Stomach smooth muscle (tissue), 2 donors: Measurements from ENCODE around the gene GARRE1.
"Not testable (repeated sequence)": the region's sequence is repeated elsewhere in the genome, so short reads cannot be mapped to it uniquely, and the experiment has no call there.

Experiments used
- H3K27ac ChIP-seq: one replicate; pipeline ENCODE4 v1.7.0; 2013; ENCODE audit warnings: mild to moderate bottlenecking, low read length, inconsistent platforms
- H3K27me3 ChIP-seq, 2 donors: one replicate each; pipeline ENCODE4 v1.7.0; 2013; ENCODE audit warnings: low read length in 2 of 2; ENCODE audit not compliant: insufficient read depth in 2 of 2, control insufficient read depth in 1 of 2
- H3K36me3 ChIP-seq, 2 donors: one replicate each; pipeline ENCODE4 v1.7.0; 2013; ENCODE audit warnings: low read length in 2 of 2; ENCODE audit not compliant: control insufficient read depth in 2 of 2, insufficient read depth in 2 of 2
- H3K4me1 ChIP-seq: one replicate; pipeline ENCODE4 v1.7.0; 2013; ENCODE audit warnings: low read length; ENCODE audit not compliant: control insufficient read depth, insufficient read depth
- H3K4me3 ChIP-seq, 2 donors: one replicate each; pipeline ENCODE4 v1.7.0; 2013; ENCODE audit warnings: low read length in 2 of 2
- H3K9ac ChIP-seq, 2 donors: one replicate each; pipeline ENCODE4 v1.7.0; 2013; ENCODE audit warnings: low read length in 2 of 2, mild to moderate bottlenecking in 1 of 2
- H3K9me3 ChIP-seq, 2 donors: one replicate each; pipeline ENCODE4 v1.7.0; 2013; ENCODE audit warnings: low read length in 2 of 2; ENCODE audit not compliant: control insufficient read depth in 2 of 2
- donor health status: healthy.
- donor health status: Pancreatic carcinoma.

The GARRE1 gene

DNA sequence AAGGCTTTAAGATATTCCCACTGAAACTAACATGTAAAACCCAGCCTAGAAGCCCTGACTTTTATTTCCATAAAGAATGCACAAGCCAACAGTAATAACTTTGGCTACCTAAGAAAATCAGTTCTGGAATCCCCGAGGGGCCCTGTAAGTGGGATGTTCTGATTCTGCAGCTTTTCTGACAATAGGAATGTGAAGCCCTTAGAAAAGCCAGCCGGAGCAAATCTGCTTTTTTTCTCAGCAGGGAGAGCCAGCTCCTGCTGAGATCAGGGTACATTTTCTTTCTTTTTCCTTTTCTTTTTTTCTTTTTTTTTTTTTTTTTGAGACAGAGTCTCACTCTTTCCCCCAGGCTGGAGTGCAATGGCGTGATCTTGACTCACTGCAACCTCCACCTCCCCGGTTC lies 8.0 kb upstream of the GARRE1 start:
- no peak overlapping the region for H3K9ac ChIP-seq
- no peaks in the 10 kb centered on the region for H3K9me3 ChIP-seq
- no peak overlapping the region for H3K27ac ChIP-seq
- H3K36me3 ChIP-seq: no peaks in the 10 kb centered on the region
- no peak overlapping the region for H3K4me3 ChIP-seq
- no peaks in the 10 kb centered on the region for H3K27me3 ChIP-seq
- H3K4me1 ChIP-seq: no peaks in the 10 kb centered on the region

DNA sequence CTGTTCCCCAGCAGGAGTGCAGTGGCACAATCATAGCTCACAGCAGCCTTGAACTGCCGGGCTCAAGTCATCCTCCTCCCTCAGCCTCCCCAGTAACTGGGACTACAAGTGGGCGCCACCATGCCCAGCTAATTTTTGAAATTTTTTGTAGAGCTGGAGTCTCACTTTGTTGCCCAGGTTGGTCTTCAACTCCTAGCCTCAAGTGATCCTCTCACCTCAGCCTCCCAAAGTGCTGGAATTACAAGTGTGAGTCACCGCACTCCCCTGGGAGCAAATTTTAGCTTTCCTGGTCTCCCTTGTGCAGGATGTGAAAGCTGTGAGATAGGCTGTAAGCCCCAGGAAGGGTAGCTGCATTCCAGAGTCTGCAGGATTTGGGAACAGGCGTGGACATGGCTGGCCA lies 5.4 kb upstream of the GARRE1 start:
- H3K36me3 ChIP-seq: no peaks in the 10 kb centered on the region
- no peaks in the 10 kb centered on the region for H3K27me3 ChIP-seq
- H3K27ac ChIP-seq: no peak overlapping the region
- H3K9me3 ChIP-seq: no peaks in the 10 kb centered on the region
- no peak overlapping the region for H3K4me3 ChIP-seq
- H3K9ac ChIP-seq: no peak overlapping the region
- H3K4me1 ChIP-seq: no peaks in the 10 kb centered on the region

DNA sequence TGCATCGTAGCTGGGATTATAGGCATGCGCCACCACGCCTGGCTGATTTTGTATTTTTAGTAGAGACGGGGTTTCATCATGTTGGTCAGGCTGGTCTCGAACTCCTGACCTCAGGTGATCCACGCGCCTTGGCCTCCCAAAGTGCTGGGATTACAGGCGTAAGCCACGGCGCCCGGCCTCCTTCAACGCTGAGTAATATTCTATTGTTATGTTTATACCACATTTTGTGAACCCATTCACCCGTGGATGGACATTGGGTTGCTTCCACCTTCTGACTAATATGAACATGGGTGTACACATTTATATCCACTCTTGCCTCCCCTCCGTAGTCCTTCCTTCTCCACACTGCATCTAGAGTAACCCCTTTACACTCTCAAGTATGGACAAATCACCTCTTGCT lies 1.2 kb upstream of the GARRE1 start:
- not testable (repeated sequence) for H3K4me3 ChIP-seq, H3K9ac ChIP-seq, H3K4me1 ChIP-seq, H3K9me3 ChIP-seq, H3K27ac ChIP-seq, H3K36me3 ChIP-seq, H3K27me3 ChIP-seq

DNA sequence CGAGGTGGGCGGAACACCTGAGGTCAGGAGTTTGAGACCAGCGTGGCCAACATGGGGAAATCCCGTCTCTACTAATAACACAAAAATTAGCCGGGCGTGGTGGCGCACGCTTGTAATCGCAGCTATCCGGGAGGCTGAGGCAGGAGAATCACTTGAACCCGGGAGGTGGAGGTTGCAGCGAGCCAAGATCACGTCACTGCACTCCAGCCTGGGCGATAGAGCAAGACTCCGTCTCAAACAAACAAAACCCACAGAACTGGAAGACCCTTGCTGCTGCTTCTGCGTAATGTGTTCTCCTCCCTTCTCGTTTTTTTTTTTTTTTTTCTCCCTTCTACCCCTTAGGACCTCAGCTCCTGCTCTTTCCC lies 691 bp upstream of the GARRE1 start:
- peak overlapping the region; percentile 70 to 92 for H3K9ac ChIP-seq
- peak overlapping the region; percentile 66 to 89 for H3K4me3 ChIP-seq
- H3K9me3 ChIP-seq, H3K27me3 ChIP-seq, H3K4me1 ChIP-seq, H3K36me3 ChIP-seq: not testable (repeated sequence)
- peak overlapping the region; percentile 84 for H3K27ac ChIP-seq

DNA sequence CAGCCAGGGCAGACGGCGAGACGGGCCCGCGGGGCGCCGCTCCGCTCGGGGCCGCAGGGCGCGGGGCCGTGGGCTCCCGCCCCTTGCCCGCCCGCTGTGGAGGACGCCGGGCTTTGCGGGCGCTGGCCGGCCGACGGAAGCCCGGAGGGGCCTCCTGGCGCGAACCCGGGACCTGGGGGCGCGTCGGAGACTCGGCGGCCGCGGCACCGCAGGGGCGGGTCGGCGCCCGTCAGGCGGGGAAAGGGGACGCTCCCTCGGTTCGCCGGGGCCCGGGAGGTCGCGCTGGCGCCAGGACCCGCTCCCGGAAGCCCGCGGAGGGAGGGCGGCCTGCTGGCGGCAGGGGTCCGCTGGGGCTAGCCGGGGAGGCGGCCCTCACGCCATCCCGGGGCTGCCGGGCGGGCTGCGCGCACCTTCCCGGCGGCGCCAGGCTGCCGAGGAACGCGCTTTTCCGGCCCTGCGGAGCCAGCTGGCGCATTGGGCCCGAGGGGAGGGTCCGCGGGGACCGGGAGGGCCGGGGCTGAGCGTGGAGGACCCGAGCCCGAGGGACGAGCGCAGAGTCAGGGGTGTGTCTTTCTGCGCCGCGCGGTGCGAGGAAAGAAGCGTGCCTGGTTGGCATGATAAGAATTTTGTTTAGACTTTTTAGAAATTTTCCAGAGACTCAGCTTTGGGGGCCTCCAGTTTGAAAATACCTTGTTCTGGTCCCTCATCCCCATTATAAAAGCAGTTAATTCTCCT lies 511 bp downstream of the GARRE1 start:
- peak overlapping the region; percentile 73 to 76 for H3K9ac ChIP-seq

DNA sequence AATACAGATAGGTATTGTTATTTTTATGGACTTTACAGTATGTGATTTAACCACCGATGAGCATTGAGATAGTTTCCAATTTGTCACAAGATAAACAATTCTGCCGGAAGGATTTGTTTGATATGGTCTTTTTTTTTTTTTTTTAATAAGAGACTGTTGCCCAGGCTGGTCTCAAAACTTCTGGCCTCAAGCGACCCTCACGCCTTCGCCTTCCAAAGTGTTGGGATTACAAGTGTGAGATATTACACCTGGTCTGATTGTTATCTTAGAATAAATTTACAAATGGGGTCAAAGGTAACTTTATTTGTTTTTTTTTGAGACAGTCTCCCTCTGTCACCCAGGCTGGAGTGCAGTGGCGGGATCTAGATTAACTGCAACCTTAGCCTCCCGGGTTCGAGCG lies 1.2 kb downstream of the GARRE1 start:
- Histone ChIP-seq H3K36me3 (no peaks in the 10 kb centered on the region), H3K9ac (peak overlapping the region; percentile 73 to 76), H3K4me1 (peaks cover 11% of the 10 kb centered on the region), H3K27me3 (no peaks in the 10 kb centered on the region), H3K9me3 (no peaks in the 10 kb centered on the region), H3K4me3 (peak overlapping the region; percentile 67 to 89), H3K27ac (no peak overlapping the region)

More for the DNA sequence above, 511 bp downstream of the GARRE1 start:
- H3K27me3 ChIP-seq: no peaks in the 10 kb centered on the region
- H3K4me3 ChIP-seq: peak overlapping the region; percentile 67 to 89
- no peaks in the 10 kb centered on the region for H3K9me3 ChIP-seq
- H3K4me1 ChIP-seq: peaks cover 10% of the 10 kb centered on the region
- peak overlapping the region; percentile 18 for H3K27ac ChIP-seq
- no peaks in the 10 kb centered on the region for H3K36me3 ChIP-seq

DNA sequence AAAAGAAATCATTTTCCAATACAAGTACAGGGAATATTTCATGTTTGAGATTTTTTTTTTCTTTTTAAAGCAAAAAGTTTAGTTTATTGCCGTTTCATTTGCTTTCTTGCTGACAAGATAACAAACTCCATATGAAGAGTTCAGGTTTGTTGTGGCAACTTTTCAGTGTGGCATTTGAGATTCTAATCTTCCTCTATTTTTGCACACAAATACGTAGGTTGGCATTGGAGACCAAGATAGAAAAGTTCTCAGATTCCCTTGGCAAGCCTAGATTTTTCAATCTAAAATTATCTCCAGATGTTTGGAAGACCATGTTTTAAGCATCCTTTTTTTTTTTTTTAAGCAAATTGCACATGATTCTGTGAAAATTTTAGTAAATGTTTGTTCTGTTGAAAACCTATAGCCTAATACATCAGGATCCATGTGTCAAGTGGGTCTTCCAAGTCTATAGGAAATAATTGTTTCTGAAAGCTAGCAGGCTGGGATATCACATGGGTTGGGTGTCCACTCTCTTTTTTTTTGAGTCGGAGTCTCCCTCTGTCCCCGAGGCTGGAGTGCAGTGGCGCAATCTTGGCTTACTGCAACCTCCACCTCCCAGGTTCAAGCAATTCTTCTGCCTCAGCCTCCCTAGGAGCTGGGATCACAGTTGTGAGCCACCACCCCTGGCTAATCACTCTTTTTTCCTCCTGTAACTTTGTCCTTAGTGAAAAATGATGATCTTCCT lies 2.6 kb downstream of the GARRE1 start:
- Histone ChIP-seq H3K9me3 (no peaks in the 10 kb centered on the region), H3K4me3 (no peak overlapping the region), H3K27ac (no peak overlapping the region), H3K27me3 (no peaks in the 10 kb centered on the region), H3K4me1 (peaks cover 16% of the 10 kb centered on the region), H3K9ac (no peak overlapping the region), H3K36me3 (no peaks in the 10 kb centered on the region)

DNA sequence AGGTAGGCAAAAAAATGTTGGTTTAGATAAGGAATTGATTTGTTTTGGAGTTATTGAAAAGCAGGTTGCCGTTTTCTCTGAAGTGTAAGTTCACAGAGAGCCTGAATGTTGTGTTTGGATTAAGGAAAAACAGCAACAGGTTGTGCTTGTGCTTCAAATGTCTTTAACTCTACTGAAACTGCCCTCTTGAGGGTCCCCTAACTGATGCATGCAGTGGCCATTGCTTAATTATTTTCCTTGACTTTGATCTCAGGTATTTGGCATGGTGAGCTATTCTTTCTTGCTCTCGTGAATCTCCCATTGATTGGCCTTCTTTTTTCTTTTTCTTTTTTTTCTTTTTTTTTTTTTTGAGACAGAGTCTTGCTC lies 3.2 kb downstream of the GARRE1 start:
- no peaks in the 10 kb centered on the region for H3K27me3 ChIP-seq

DNA sequence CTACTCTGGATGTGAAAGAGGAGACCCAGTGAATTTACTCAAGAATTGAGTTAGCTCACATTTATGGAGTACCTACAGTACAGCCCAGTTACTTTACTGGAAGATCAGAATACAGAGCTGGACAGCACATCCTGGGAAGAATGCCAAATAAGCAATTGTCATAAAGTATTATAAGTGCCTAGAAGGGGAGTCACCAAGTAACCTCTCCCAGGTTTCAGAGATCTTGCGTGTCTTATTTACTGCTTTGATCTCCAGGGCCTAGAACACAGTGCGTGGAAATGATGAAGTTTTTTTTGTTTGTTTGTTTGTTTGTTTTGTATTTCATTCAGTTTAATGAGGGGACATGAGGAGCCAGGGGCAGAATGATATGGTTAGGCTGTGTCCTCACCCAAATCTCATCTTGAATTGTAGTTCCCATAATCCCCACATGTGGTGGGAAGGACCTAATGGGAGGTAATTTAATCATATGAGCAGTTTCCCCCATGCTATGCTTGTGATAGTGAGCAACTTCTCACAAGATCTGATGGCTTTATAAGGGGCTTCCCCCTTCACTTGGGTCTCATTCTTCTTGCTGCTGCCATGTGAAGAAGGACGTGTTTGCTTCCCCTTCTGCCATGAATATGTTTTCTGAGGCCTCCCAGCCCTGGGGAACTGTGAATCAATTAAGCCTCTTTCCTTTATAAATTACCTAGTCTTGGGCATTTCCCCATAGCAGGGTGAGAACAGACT lies 5.2 kb downstream of the GARRE1 start:
- H3K9ac ChIP-seq: no peak overlapping the region
- no peak overlapping the region for H3K4me3 ChIP-seq
- H3K36me3 ChIP-seq: no peaks in the 10 kb centered on the region
- H3K4me1 ChIP-seq: peaks cover 16% of the 10 kb centered on the region
- no peaks in the 10 kb centered on the region for H3K9me3 ChIP-seq
- no peaks in the 10 kb centered on the region for H3K27me3 ChIP-seq
- H3K27ac ChIP-seq: no peak overlapping the region

More for the DNA sequence above, 3.2 kb downstream of the GARRE1 start:
- no peaks in the 10 kb centered on the region for H3K36me3 ChIP-seq
- peaks cover 16% of the 10 kb centered on the region for H3K4me1 ChIP-seq
- H3K9me3 ChIP-seq: no peaks in the 10 kb centered on the region
- H3K27ac ChIP-seq: no peak overlapping the region
- no peak overlapping the region for H3K4me3 ChIP-seq
- H3K9ac ChIP-seq: no peak overlapping the region

DNA sequence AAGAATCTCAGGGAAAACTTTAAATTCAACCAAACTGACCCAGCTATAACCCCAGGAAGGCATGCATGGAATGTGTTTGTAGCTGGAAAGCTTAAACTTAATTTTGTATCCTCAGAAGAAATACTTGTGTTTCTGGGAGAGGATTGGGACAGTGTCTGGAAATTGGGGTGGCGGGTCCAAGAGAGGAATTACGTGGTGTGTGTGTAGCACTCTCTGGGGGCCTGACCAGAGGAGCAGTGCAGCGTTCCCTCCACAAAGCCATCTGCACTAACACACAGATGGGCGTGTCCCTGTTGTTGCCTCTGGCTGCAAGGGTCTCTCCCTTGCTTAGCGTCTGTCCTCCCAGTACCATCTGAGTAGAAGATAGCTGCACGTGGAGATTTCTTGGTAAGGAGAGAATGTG lies 6.4 kb downstream of the GARRE1 start:
- no peaks in the 10 kb centered on the region for H3K9me3 ChIP-seq
- peaks cover 11% of the 10 kb centered on the region for H3K4me1 ChIP-seq
- H3K4me3 ChIP-seq: peak overlapping the region in 1 of 2 donors; percentile 44
- H3K27ac ChIP-seq: no peak overlapping the region
- no peaks in the 10 kb centered on the region for H3K27me3 ChIP-seq
- no peaks in the 10 kb centered on the region for H3K36me3 ChIP-seq
- H3K9ac ChIP-seq: peak overlapping the region in 1 of 2 donors; percentile 36
